A549 treated with Hydrocortisone at 1 μM for 4 hours (cell line): Measurements from ENCODE around the gene AEBP1. TPM values are rescaled to one million over a fixed set of nuclear protein-coding genes. Genes with fewer than 3 reads are reported as not detected.

Experiments used
- total RNA-seq: library from RNA; stranded (reverse); fragments of 200-300 nt; extraction: Qiagen RNA extraction; gene quantifications from 5 replicates; pipeline ENCODE4 v1.2.3, GENCODE V29; 2022

Gene AEBP1
- 0.02 to 0.13 TPM (median 0.07 TPM) in 4 of 5 replicates, not detected in the other for total RNA-seq

GRCh38 chr7:44103923-44104859 lies at the start of gene AEBP1:
Gene AEBP1 (plus strand): TSS chr7:44104345. CDS start chr7:44104666, 321 bp downstream.

GRCh38 chr7:44065431-44066110 lies 38.6 kb upstream of the AEBP1 start, which contains the start of gene PGAM2:
Gene PGAM2 (minus strand): TSS chr7:44065567. CDS start chr7:44065529, 38 bp downstream.

GRCh38 chr7:44123190-44124003 lies 19.3 kb downstream of the AEBP1 start, which contains the start of gene POLD2:
Gene POLD2 (minus strand): TSS chr7:44123548. CDS start chr7:44122053, 1,495 bp downstream.

GRCh38 chr7:44141221-44141850 lies 37.2 kb downstream of the AEBP1 start, which contains the start of gene MYL7:
Gene MYL7 (minus strand): TSS chr7:44141332. CDS start chr7:44141305, 27 bp downstream.

Other genes with a start within 250 kb of the AEBP1 start
- gene MRPS24, start 234.8 kb upstream of the AEBP1 start, total RNA-seq, result 217 to 265 TPM (median 246 TPM) in 5 replicates
- 26.7 to 32.4 TPM (median 28.1 TPM) in 5 replicates for gene URGCP, start 197.7 kb upstream of the AEBP1 start, total RNA-seq
- gene UBE2D4, start 177.9 kb upstream of the AEBP1 start, total RNA-seq, result 7.0 to 11.0 TPM (median 9.7 TPM) in 5 replicates
- not detected in 5 replicates for gene SPDYE1, start 106.4 kb upstream of the AEBP1 start, total RNA-seq
- 68.0 to 72.5 TPM (median 70.2 TPM) in 5 replicates for gene DBNL, start 59.6 kb upstream of the AEBP1 start, total RNA-seq
- gene PGAM2, start 38.8 kb upstream of the AEBP1 start, total RNA-seq, result not detected in 5 replicates
- 5.3 to 7.4 TPM (median 5.9 TPM) in 5 replicates for gene POLM, start 21.8 kb upstream of the AEBP1 start, total RNA-seq
- gene POLD2, start 19.2 kb downstream of the AEBP1 start, total RNA-seq, result 146 to 165 TPM (median 161 TPM) in 5 replicates
- not detected in 5 replicates for gene MYL7, start 37.0 kb downstream of the AEBP1 start, total RNA-seq
- not detected in 5 replicates for gene GCK, start 85.1 kb downstream of the AEBP1 start, total RNA-seq
- gene YKT6, start 96.6 kb downstream of the AEBP1 start, total RNA-seq, result 115 to 131 TPM (median 116 TPM) in 5 replicates
- gene CAMK2B, start 221.2 kb downstream of the AEBP1 start, total RNA-seq, result 0.12 to 0.32 TPM (median 0.28 TPM) in 5 replicates